ENCODE measurements around the gene FLT3. TPM values are rescaled to one million over a fixed set of nuclear protein-coding genes. Genes with fewer than 3 reads are reported as not detected.
A peak's percentile ranks its signal among the peaks of the same experiment; 100 is the strongest.
"Not testable (repeated sequence)": the region's sequence is repeated elsewhere in the genome, so short reads cannot be mapped to it uniquely, and the experiment has no call there.

The FLT3 gene
- total RNA-seq, 1 donor from 2014 or later, result not detected

GRCh38 chr13:28044608-28045007 is 55.8 kb downstream of the FLT3 start:
- no peak for DNase-seq (ENCODE audit: low read depth in 2 of 2)

GRCh38 chr13:28043224-28043623 is 57.2 kb downstream of the FLT3 start:
- no peak for DNase-seq (ENCODE audit: low read depth in 2 of 2)

GRCh38 chr13:28041501-28041900 is 58.9 kb downstream of the FLT3 start:
- DNase-seq (ENCODE audit: low read depth in 2 of 2), result no peak

- peak in 1 of 2 donors; percentile 44 for DNase-seq (ENCODE audit: low read depth in 2 of 2)
These were observed 59.3 kb downstream of the FLT3 start for GRCh38 chr13:28041031-28041461.

GRCh38 chr13:28037399-28037798 is 63.0 kb downstream of the FLT3 start:
- DNase-seq (ENCODE audit: low read depth in 2 of 2), result no peak

- DNase-seq (ENCODE audit: low read depth in 2 of 2), result no peak
These were observed 65.1 kb downstream of the FLT3 start for GRCh38 chr13:28035146-28035782.

- DNase-seq (ENCODE audit: low read depth in 2 of 2), result no peak
These were observed 66.3 kb downstream of the FLT3 start for GRCh38 chr13:28033894-28034655.

GRCh38 chr13:28032438-28032837 is 67.9 kb downstream of the FLT3 start:
- not testable (repeated sequence) for DNase-seq (ENCODE audit: low read depth in 2 of 2)

GRCh38 chr13:28031896-28032288 is 68.5 kb downstream of the FLT3 start:
- no peak for DNase-seq (ENCODE audit: low read depth in 2 of 2)

GRCh38 chr13:28031220-28031895 is 69.0 kb downstream of the FLT3 start:
- DNase-seq (ENCODE audit: low read depth in 2 of 2), result no peak

- no peak for DNase-seq (ENCODE audit: low read depth in 2 of 2)
These were observed 72.6 kb downstream of the FLT3 start for GRCh38 chr13:28027607-28028364.

- no peak for DNase-seq (ENCODE audit: low read depth in 2 of 2)
These were observed 73.3 kb downstream of the FLT3 start for GRCh38 chr13:28027071-28027470.

- DNase-seq (ENCODE audit: low read depth in 2 of 2), result no peak
These were observed 73.9 kb downstream of the FLT3 start for GRCh38 chr13:28026508-28026907.

- no peak for DNase-seq (ENCODE audit: low read depth in 2 of 2)
These were observed 77.4 kb downstream of the FLT3 start for GRCh38 chr13:28022848-28023518.

- DNase-seq (ENCODE audit: low read depth in 2 of 2), result no peak
These were observed 86.1 kb downstream of the FLT3 start for GRCh38 chr13:28014301-28014700.

GRCh38 chr13:28013482-28013881 is 86.9 kb downstream of the FLT3 start:
- no peak for DNase-seq (ENCODE audit: low read depth in 2 of 2)

- DNase-seq (ENCODE audit: low read depth in 2 of 2), result no peak
These were observed 87.5 kb downstream of the FLT3 start for GRCh38 chr13:28012896-28013295.

GRCh38 chr13:28012383-28012782 is 88.0 kb downstream of the FLT3 start:
- no peak for DNase-seq (ENCODE audit: low read depth in 2 of 2)

- DNase-seq (ENCODE audit: low read depth in 2 of 2), result no peak
These were observed 90.3 kb downstream of the FLT3 start for GRCh38 chr13:28010046-28010445.

- not testable (repeated sequence) for DNase-seq (ENCODE audit: low read depth in 2 of 2)
These were observed 95.4 kb downstream of the FLT3 start for GRCh38 chr13:28005016-28005415.
